Neural cell (in vitro differentiated cells): ENCODE results near the gene NDUFB1. TPM values are rescaled to one million over a fixed set of nuclear protein-coding genes. Genes with fewer than 3 reads are reported as not detected.

Source experiments
- H2AFZ ChIP-seq: fragments of 200-600, 300-800 bp; sonication (generic), shearing (Covaris generic); 2 replicates; pipeline ENCODE4 v1.6.0; 2014; ENCODE audit warnings: low read depth, mild to moderate bottlenecking, antibody characterized with exemption, low read length, moderate library complexity
- H3F3A ChIP-seq: fragments of 200-600 bp; shearing (Covaris generic); 2 replicates; pipeline ENCODE4 v1.6.1; 2016; ENCODE audit warnings: mild to moderate bottlenecking, moderate library complexity, mixed read lengths, antibody characterized with exemption, low read length; ENCODE audit not compliant: insufficient read depth, poor library complexity, severe bottlenecking
- H3K27ac ChIP-seq: fragments of 200-600, 300-800 bp; sonication (generic), shearing (Covaris generic); 2 replicates; pipeline ENCODE4 v1.5.1; 2014; ENCODE audit warnings: mild to moderate bottlenecking, low read length, moderate library complexity
- H3K27me3 ChIP-seq: fragments of 300-800, 200-600 bp; sonication (generic), shearing (Covaris generic); 2 replicates; pipeline ENCODE4 v1.6.0; 2014; ENCODE audit warnings: mild to moderate bottlenecking, low read depth, low read length, moderate library complexity; ENCODE audit not compliant: insufficient read depth
- H3K36me3 ChIP-seq: fragments of 300-800, 200-600 bp; sonication (generic), shearing (Covaris generic); 2 replicates; pipeline ENCODE4 v1.5.1; 2014; ENCODE audit warnings: mild to moderate bottlenecking, antibody characterized with exemption, low read length, moderate library complexity; ENCODE audit not compliant: insufficient read depth
- H3K4me2 ChIP-seq: fragments of 300-800, 200-600 bp; sonication (generic), shearing (Covaris generic); 2 replicates; pipeline ENCODE4 v1.6.0; 2014; ENCODE audit warnings: mild to moderate bottlenecking, low read length
- H3K4me3 ChIP-seq: fragments of 300-800, 200-600 bp; sonication (generic), shearing (Covaris generic); 2 replicates; pipeline ENCODE4 v1.5.1; 2014; ENCODE audit warnings: mild to moderate bottlenecking, low read length, moderate library complexity
- H3K79me2 ChIP-seq: fragments of 200-600 bp; shearing (Covaris generic); replicated peaks from 2 replicates; pipeline ENCODE4 v1.6.0; 2014; ENCODE audit warnings: mild to moderate bottlenecking, low read length, moderate library complexity; ENCODE audit not compliant: insufficient read depth
- H3K9ac ChIP-seq: fragments of 300-800, 200-600 bp; sonication (generic), shearing (Covaris generic); 2 replicates; pipeline ENCODE4 v1.6.1; 2016; ENCODE audit warnings: mild to moderate bottlenecking, low read length, mixed read lengths
- H3K9me2 ChIP-seq: fragments of 200-600 bp; shearing (Covaris generic); 2 replicates; pipeline ENCODE4 v1.6.1; 2016; ENCODE audit warnings: mild to moderate bottlenecking, low read length, mixed read lengths; ENCODE audit not compliant: insufficient read depth
- H3K9me3 ChIP-seq: fragments of 200-600, 300-800 bp; sonication (generic), shearing (Covaris generic); 2 replicates; pipeline ENCODE4 v1.6.1; 2016; ENCODE audit warnings: mild to moderate bottlenecking, mixed run types, low read length, moderate library complexity, mixed read lengths
- H4K20me1 ChIP-seq: fragments of 200-600 bp; shearing (Covaris generic); 2 replicates; pipeline ENCODE4 v1.6.1; 2016; ENCODE audit warnings: mild to moderate bottlenecking, mixed run types; ENCODE audit not compliant: insufficient read depth
- EP300 ChIP-seq: fragments of 450-650 bp; conservative IDR thresholded peaks from 2 replicates; pipeline ENCODE4 v1.6.1; 2014; ENCODE audit warnings: antibody characterized with exemption, mild to moderate bottlenecking, moderate library complexity; ENCODE audit not compliant: poor library complexity, severe bottlenecking
- EZH2 ChIP-seq: fragments of 200-600, 300-800 bp; shearing (Covaris generic), sonication (generic); IDR thresholded peaks from 2 replicates; pipeline ENCODE4 v1.6.1; 2014; ENCODE audit warnings: antibody characterized with exemption, low read length, borderline replicate concordance, mild to moderate bottlenecking; ENCODE audit not compliant: insufficient read depth, poor library complexity, severe bottlenecking
- MXI1 ChIP-seq: fragments of 450-650 bp; conservative IDR thresholded peaks from 2 replicates; pipeline ENCODE4 v1.6.1; 2014; ENCODE audit warnings: antibody characterized with exemption, mild to moderate bottlenecking; ENCODE audit not compliant: poor library complexity, severe bottlenecking
- POLR2AphosphoS5 ChIP-seq: IDR thresholded peaks from 2 replicates; pipeline ENCODE4 v1.6.1; 2012
- RAD21 ChIP-seq: fragments of 450-650 bp; conservative IDR thresholded peaks from 2 replicates; pipeline ENCODE4 v1.6.1; 2014; ENCODE audit warnings: antibody characterized with exemption, mild to moderate bottlenecking, moderate library complexity
- SMC3 ChIP-seq: fragments of 450-650 bp; conservative IDR thresholded peaks from 2 replicates; pipeline ENCODE4 v1.6.1; 2014; ENCODE audit warnings: antibody characterized with exemption, mild to moderate bottlenecking, moderate library complexity; ENCODE audit not compliant: poor library complexity
- TAF1 ChIP-seq: IDR thresholded peaks from 2 replicates; pipeline ENCODE4 v1.6.1; 2012; ENCODE audit warnings: low read depth
- polyA plus RNA-seq: library from polyadenylated mRNA; depleted of rRNA; stranded (reverse); fragments of >200 nt; gene quantifications from 2 replicates; pipeline ENCODE4 v1.2.3, GENCODE V29; 2014
- TF ChIP-seq, protein P1 (sequence below): fragments of 450-650 bp; IDR thresholded peaks from 2 replicates; pipeline ENCODE4 v1.5.1; 2014; ENCODE audit warnings: antibody characterized with exemption, mild to moderate bottlenecking, moderate library complexity; ENCODE audit not compliant: poor library complexity, severe bottlenecking
- TF ChIP-seq, protein P2 (sequence below): IDR thresholded peaks from 2 replicates; pipeline ENCODE4 v1.6.1; 2012; ENCODE audit warnings: borderline replicate concordance

Gene NDUFB1
- polyA plus RNA-seq, 1 donor from 2014 or later, result 1,224 TPM

DNA sequence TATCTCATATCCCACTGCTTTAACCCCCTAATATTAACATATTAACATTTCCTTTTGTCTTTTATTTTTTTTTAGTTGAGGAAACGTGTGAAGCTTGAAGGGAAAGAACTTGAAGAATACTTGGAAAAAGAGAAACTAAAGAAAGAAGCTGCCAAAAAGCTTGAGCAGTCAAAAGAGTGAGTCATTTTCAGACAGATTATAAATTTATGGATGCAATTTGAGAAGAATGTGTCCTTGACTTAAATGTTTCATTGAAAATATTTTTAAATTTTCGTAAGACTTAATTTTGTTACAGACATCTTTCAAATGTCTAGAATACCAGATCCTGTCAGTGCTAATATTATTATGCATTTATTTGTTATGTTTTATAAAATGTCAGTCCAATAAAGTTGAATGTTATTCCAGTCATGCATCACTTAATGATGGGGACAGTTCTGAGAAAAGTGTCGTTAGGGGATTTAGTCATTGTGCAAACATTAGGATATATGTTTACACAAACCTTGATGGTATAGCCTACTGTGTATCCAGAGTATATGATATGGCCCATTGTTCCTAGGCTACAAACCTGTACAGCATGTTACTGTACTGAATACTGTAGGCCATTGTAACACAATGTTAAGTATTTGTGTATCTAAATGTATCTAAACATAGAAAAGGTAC, 32.9 kb upstream of the NDUFB1 start:
- Histone ChIP-seq H3K27ac (no peak overlapping the region), H2AFZ (no peak overlapping the region), H3K4me3 (no peak overlapping the region), H4K20me1 (no peaks in the 10 kb centered on the region), H3K27me3 (no peaks in the 10 kb centered on the region), H3F3A (no peaks in the 10 kb centered on the region), H3K79me2 (no peaks in the 10 kb centered on the region), H3K9me2 (no peaks in the 10 kb centered on the region), H3K9ac (no peak overlapping the region), H3K4me2 (no peak overlapping the region), H3K36me3 (peaks cover 3% of the 10 kb centered on the region), H3K9me3 (no peaks in the 10 kb centered on the region)
- TF ChIP-seq, protein P1, sequence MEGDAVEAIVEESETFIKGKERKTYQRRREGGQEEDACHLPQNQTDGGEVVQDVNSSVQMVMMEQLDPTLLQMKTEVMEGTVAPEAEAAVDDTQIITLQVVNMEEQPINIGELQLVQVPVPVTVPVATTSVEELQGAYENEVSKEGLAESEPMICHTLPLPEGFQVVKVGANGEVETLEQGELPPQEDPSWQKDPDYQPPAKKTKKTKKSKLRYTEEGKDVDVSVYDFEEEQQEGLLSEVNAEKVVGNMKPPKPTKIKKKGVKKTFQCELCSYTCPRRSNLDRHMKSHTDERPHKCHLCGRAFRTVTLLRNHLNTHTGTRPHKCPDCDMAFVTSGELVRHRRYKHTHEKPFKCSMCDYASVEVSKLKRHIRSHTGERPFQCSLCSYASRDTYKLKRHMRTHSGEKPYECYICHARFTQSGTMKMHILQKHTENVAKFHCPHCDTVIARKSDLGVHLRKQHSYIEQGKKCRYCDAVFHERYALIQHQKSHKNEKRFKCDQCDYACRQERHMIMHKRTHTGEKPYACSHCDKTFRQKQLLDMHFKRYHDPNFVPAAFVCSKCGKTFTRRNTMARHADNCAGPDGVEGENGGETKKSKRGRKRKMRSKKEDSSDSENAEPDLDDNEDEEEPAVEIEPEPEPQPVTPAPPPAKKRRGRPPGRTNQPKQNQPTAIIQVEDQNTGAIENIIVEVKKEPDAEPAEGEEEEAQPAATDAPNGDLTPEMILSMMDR, result no peak
- TF ChIP-seq MXI1 (no peak), EZH2 (no peak), POLR2AphosphoS5 (no peak), RAD21 (no peak), EP300 (no peak), TAF1 (no peak), SMC3 (no peak)
- TF ChIP-seq, protein P2, sequence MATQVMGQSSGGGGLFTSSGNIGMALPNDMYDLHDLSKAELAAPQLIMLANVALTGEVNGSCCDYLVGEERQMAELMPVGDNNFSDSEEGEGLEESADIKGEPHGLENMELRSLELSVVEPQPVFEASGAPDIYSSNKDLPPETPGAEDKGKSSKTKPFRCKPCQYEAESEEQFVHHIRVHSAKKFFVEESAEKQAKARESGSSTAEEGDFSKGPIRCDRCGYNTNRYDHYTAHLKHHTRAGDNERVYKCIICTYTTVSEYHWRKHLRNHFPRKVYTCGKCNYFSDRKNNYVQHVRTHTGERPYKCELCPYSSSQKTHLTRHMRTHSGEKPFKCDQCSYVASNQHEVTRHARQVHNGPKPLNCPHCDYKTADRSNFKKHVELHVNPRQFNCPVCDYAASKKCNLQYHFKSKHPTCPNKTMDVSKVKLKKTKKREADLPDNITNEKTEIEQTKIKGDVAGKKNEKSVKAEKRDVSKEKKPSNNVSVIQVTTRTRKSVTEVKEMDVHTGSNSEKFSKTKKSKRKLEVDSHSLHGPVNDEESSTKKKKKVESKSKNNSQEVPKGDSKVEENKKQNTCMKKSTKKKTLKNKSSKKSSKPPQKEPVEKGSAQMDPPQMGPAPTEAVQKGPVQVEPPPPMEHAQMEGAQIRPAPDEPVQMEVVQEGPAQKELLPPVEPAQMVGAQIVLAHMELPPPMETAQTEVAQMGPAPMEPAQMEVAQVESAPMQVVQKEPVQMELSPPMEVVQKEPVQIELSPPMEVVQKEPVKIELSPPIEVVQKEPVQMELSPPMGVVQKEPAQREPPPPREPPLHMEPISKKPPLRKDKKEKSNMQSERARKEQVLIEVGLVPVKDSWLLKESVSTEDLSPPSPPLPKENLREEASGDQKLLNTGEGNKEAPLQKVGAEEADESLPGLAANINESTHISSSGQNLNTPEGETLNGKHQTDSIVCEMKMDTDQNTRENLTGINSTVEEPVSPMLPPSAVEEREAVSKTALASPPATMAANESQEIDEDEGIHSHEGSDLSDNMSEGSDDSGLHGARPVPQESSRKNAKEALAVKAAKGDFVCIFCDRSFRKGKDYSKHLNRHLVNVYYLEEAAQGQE, result no peak

DNA sequence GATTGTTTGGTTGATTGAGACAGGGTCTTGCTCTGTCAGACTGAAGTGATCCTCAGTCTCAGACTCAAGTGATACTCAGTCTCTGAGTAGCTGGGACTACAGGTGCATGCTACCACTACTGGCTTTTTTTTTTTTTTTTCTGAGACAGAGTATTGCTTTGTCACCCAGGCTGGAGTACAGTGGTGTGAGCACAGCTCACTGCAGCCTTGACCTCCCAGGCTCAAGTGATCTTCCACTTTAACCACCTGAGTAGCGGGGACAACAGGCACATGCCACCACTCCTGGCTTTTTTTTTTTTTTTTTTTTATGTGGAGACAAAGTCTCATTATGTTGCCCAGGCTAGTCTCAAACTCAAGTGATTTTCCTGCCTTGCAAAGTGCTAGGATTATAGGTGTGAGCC, 32.1 kb upstream of the NDUFB1 start:
- Histone ChIP-seq H3K9ac (no peak overlapping the region), H3K9me2 (no peaks in the 10 kb centered on the region), H3K79me2 (no peaks in the 10 kb centered on the region), H3F3A (no peaks in the 10 kb centered on the region), H3K4me3 (no peak overlapping the region), H3K36me3 (peaks cover 3% of the 10 kb centered on the region), H3K9me3 (no peaks in the 10 kb centered on the region), H3K4me2 (no peak overlapping the region), H4K20me1 (no peaks in the 10 kb centered on the region), H3K27me3 (no peaks in the 10 kb centered on the region), H2AFZ (no peak overlapping the region), H3K27ac (no peak overlapping the region)
- no peak for TF ChIP-seq POLR2AphosphoS5
- TF ChIP-seq SMC3, result no peak
- no peak for TF ChIP-seq MXI1
- no peak for TF ChIP-seq TAF1
- no peak for TF ChIP-seq RAD21
